ENCODE data around the gene CNR2. TPM values are rescaled to one million over a fixed set of nuclear protein-coding genes. Genes with fewer than 3 reads are reported as not detected.
A peak's percentile ranks its signal among the peaks of the same experiment; 100 is the strongest.
"Not testable (repeated sequence)": the region's sequence is repeated elsewhere in the genome, so short reads cannot be mapped to it uniquely, and the experiment has no call there.

The CNR2 gene
- total RNA-seq: under 1 TPM; 0.25 TPM

DNA sequence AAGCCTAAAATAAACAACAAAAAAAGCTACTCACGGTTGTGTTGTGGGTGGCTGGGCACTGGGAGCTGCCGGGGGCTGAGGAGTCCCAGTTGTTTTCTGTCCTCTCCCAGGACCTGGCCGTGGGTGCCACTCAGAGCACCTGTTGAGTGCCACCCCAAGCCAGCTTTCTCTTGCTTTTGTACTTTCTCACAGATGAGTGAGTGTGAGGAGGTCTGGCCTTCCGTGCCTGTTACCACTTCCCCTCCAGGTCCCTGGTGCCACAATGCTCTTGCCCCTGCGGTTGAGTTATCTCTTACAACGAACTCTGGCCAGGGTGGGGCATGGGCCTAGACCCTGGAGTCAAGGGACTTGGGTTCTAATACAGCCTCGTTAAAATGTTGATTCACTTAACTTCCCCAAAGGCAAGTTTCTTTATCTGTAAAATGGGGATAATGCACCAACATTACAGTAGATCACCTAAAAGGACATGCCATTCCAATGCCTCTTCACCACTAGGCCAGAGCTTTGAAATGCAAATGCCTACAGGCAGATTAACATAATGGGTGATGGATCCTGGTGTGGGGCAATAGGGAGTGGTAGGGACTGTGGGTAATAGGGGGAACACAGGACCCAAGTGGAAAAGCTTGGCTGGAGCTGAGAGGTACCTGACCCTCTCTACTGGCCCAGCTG, at the start of gene CNR2:
CNR2 (minus strand) TSS at position 151 of the 669 bp plus-strand sequence. CDS start 37,745 bp downstream, outside the sequence.
- Mint-ChIP-seq H3K4me1 (ENCODE audit: low read depth) (peaks cover 53% of the 10 kb centered on the region), H3K4me3 (peak within 1 kb of the TSS; percentile 46), H3K27me3 (no peaks in the 10 kb centered on the region), H3K36me3 (ENCODE audit: low read depth) (no peaks in the 10 kb centered on the region), H3K9me3 (no peaks in the 10 kb centered on the region), H3K27ac (peak within 1 kb of the TSS; percentile 68)
- DNase-seq (peak; percentile 43), ATAC-seq (peak; percentile 18)
- intact Hi-C loops (cut with micrococcal nuclease): no loop called here
- TF ChIP-seq, protein P1, sequence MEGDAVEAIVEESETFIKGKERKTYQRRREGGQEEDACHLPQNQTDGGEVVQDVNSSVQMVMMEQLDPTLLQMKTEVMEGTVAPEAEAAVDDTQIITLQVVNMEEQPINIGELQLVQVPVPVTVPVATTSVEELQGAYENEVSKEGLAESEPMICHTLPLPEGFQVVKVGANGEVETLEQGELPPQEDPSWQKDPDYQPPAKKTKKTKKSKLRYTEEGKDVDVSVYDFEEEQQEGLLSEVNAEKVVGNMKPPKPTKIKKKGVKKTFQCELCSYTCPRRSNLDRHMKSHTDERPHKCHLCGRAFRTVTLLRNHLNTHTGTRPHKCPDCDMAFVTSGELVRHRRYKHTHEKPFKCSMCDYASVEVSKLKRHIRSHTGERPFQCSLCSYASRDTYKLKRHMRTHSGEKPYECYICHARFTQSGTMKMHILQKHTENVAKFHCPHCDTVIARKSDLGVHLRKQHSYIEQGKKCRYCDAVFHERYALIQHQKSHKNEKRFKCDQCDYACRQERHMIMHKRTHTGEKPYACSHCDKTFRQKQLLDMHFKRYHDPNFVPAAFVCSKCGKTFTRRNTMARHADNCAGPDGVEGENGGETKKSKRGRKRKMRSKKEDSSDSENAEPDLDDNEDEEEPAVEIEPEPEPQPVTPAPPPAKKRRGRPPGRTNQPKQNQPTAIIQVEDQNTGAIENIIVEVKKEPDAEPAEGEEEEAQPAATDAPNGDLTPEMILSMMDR (IDR thresholded peaks at IDR 0.05): no peak
- CTCF ChIA-PET: interaction anchor here (0.9 to 2.0 kb wide), 3 partner anchors 103 to 166 kb away, joined by 4 to 22 read pairs (median 13); no protein-coding TSS in a partner anchor
- POLR2A ChIA-PET: interaction anchor here (0.6 to 1.5 kb wide), 3 partner anchors 10 to 95 kb away, joined by 3 to 5 read pairs (median 3); no protein-coding TSS in a partner anchor

DNA sequence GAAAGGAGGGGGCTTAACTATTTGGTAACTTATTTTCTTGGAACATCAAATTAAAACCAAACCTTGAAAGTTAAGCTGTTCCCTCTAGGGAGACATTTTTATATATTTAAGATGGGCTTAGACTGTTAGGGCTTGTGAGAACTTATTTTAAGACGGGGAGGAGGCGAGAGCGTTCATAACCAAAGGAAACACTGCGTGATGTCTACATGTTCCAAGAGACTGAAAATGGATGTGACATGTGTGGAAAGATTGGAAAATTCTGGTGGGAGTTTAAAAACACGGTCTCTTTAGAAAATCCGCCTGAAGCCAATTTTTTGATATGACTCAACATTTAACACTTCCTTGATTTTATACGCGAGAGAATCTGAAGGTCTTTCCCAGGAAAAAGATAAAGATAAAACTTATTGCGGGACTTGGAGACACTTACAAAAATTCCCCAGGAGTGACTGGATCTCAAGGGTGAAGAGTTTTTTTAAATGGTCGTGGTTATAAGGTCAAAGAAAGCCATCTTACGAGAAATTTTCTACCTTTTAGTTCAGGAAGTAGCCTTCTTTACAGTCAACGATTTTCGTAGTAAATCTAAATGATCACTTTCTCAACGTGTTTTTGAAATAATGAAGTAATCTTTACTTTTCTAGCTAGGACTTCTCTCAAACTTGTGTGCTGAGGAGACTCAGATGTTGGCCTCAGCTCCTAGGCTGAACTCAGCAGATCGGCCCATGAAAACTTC, 47.3 kb upstream of the CNR2 start:
- TF ChIP-seq, protein P1 (IDR thresholded peaks at IDR 0.05): no peak
- Mint-ChIP-seq H3K27me3 (no peaks in the 10 kb centered on the region), H3K4me1 (ENCODE audit: low read depth) (peaks cover 53% of the 10 kb centered on the region), H3K27ac (peak overlapping the region; percentile 100), H3K9me3 (no peaks in the 10 kb centered on the region), H3K4me3 (peak overlapping the region; percentile 99), H3K36me3 (ENCODE audit: low read depth) (peaks cover 46% of the 10 kb centered on the region)
- DNase-seq: no peak
- ATAC-seq: no peak
- ChIA-PET POLR2A (interaction anchor here (0.7 to 4.1 kb wide), 13 partner anchors 9 to 967 kb away, joined by 3 to 120 read pairs (median 4); partner anchors contain the start of genes ELOA and SRSF10), CTCF (interaction anchor here (0.6 to 1.8 kb wide), 5 partner anchors 8 to 187 kb away, joined by 3 to 5 read pairs (median 4); no protein-coding TSS in a partner anchor)
- intact Hi-C loops (cut with micrococcal nuclease): no loop called here

- peaks cover 52% of the 10 kb centered on the region for H3K4me1 Mint-ChIP-seq (ENCODE audit: low read depth)
- TF ChIP-seq, protein P1 (IDR thresholded peaks at IDR 0.05): no peak
- POLR2A ChIA-PET: interaction anchor here (0.6 to 4.1 kb wide), 17 partner anchors 10 to 968 kb away, joined by 3 to 120 read pairs (median 4); partner anchors contain the start of genes ELOA, HMGCL, PITHD1 and RPL11
Measured at GRCh38 chr1:23959461-23960290, 46.5 kb upstream of the CNR2 start, which contains the start of gene PNRC2. PNRC2 (plus strand) TSS chr1:23959828; CDS start chr1:23961458, 1,630 bp downstream.

DNA sequence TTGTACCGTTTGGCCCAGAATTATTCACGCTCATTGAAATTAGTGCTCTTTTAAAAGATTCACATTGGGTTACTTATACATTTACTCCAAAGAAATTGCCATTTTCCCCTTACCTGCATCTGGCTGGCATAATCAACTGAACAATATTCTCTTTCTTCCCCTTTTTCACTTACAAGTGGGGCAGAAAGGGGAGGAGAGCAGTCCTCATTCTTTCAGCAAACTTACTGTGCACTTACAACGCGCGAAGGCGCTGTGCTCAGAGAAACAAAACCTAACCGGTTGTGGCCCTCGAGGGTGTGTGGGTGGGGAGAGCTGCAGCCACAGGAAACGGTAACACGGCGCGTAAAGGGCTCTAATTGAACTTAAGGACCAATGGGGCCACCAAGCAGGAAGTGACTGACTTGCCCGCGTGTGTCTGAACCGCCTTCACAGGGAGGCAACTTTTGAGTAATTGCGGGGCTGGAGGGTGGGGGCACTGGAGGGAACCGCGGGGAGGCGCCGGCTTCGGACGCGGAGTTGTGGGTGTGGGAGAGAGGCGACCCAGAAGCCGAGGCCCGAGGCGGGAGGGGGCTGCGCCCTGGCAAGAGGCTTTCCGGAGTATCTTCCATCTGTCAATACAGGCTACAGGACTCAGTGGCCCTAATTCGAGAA, 45.8 kb upstream of the CNR2 start:
- POLR2A ChIA-PET: interaction anchor here (0.9 to 4.1 kb wide), 13 partner anchors 9 to 530 kb away, joined by 3 to 120 read pairs (median 4); partner anchors contain the start of genes ELOA, HMGCL, RPL11 and SRSF10

More at GRCh38 chr1:23959461-23960290, 46.5 kb upstream of the CNR2 start, which contains the start of gene PNRC2:
- intact Hi-C loops (cut with micrococcal nuclease): no loop called here
- CTCF ChIA-PET: interaction anchor here (0.6 to 1.8 kb wide), 4 partner anchors 9 to 186 kb away, joined by 3 to 5 read pairs (median 4); no protein-coding TSS in a partner anchor
- H3K4me3 Mint-ChIP-seq: peak within 1 kb of the TSS; percentile 99
- peak within 1 kb of the TSS; percentile 100 for H3K27ac Mint-ChIP-seq
- H3K9me3 Mint-ChIP-seq: no peaks in the 10 kb centered on the region
- ATAC-seq (peak; percentile 86), DNase-seq (peak; percentile 98)
- H3K36me3 Mint-ChIP-seq (ENCODE audit: low read depth): peaks cover 44% of the 10 kb centered on the region
- H3K27me3 Mint-ChIP-seq: no peaks in the 10 kb centered on the region

DNA sequence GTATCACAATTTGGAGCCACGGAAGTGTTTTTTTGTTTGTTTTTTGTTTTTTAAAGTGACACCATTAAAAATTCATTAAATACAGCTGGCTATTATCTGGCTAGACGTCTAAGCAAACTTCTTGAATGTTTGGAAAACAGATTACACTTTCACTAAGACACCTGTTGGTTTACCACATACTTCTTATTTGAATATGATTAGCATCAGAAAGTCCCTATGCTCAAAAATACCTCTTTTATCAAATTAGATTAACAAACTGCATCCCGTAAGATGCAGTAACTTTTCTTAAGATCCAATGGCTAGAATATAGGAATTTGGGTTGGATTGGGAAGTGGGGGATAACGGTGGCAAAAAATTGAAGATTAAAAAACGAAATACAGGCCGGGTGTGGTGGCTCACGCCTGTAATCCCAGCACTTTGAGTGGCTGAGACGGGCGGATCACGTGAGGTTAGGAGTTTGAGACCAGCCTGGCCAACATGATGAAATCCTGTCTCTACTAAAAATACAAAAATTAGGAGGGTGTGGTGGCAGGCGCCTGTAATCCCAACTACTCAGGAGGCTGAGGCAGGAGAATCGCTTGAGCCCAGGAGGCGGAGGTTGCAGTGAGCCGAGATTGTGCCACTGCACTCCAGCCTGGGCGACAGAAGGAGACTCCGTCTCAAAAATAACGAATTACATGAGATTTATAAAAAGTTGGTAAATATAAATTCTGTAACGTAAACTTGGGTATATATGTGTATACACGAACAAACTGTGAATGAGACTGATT, 45.1 kb upstream of the CNR2 start:
- Mint-ChIP-seq H3K36me3 (ENCODE audit: low read depth) (peaks cover 31% of the 10 kb centered on the region), H3K4me1 (ENCODE audit: low read depth) (peaks cover 45% of the 10 kb centered on the region), H3K4me3 (peak overlapping the region; percentile 99), H3K27ac (peak overlapping the region; percentile 100)
- ChIA-PET CTCF (interaction anchor here (0.7 to 1.0 kb wide), 3 partner anchors 9 to 147 kb away, joined by 3 read pairs; no protein-coding TSS in a partner anchor), POLR2A (interaction anchor here (0.9 to 4.1 kb wide), 7 partner anchors 8 to 214 kb away, joined by 4 to 120 read pairs (median 5); partner anchors contain the start of genes ELOA, HMGCL and SRSF10)
- intact Hi-C loops (cut with micrococcal nuclease); ATAC-seq; H3K27me3 Mint-ChIP-seq; H3K9me3 Mint-ChIP-seq: not testable (repeated sequence)
- peak; percentile 30 for DNase-seq

More for the DNA sequence above, 45.8 kb upstream of the CNR2 start:
- intact Hi-C loops (cut with micrococcal nuclease): no loop called here
- no peaks in the 10 kb centered on the region for H3K9me3 Mint-ChIP-seq
- ATAC-seq (peak; percentile 85), DNase-seq (peak; percentile 99)
- TF ChIP-seq, protein P1 (IDR thresholded peaks at IDR 0.05): peak; percentile 37
- H3K36me3 Mint-ChIP-seq (ENCODE audit: low read depth): peaks cover 38% of the 10 kb centered on the region
- H3K27me3 Mint-ChIP-seq: no peaks in the 10 kb centered on the region
- peak overlapping the region; percentile 99 for H3K4me3 Mint-ChIP-seq
- H3K27ac Mint-ChIP-seq: peak overlapping the region; percentile 100
- CTCF ChIA-PET: interaction anchor here (1.6 kb wide), 1 partner anchor 10 kb away, joined by 4 read pairs; no protein-coding TSS in a partner anchor
- peaks cover 51% of the 10 kb centered on the region for H3K4me1 Mint-ChIP-seq (ENCODE audit: low read depth)

All from activated CD8-positive, alpha-beta T cell treated with anti-CD3 and anti-CD28 coated beads for 36 hours (primary cell).